Left ventricle myocardium inferior (tissue), 1 donor: ENCODE data around the gene PRODH2. TPM values are rescaled to one million over a fixed set of nuclear protein-coding genes. Genes with fewer than 3 reads are reported as not detected.

Experiments
- DNase-seq: peaks from one replicate; pipeline ENCODE4 v3.0.0-alpha.2; 2020
- H3K27ac ChIP-seq: fragments of 200-600 bp; replicated peaks from 2 replicates; pipeline ENCODE4 v1.8.0; 2021
- H3K27me3 ChIP-seq: fragments of 200-600 bp; 2 replicates; pipeline ENCODE4 v1.8.0; 2021; ENCODE audit warnings: low read depth
- H3K36me3 ChIP-seq: fragments of 200-600 bp; 2 replicates; pipeline ENCODE4 v1.8.0; 2021
- H3K4me1 ChIP-seq: fragments of 200-600 bp; 2 replicates; pipeline ENCODE4 v1.8.0; 2021
- H3K4me3 ChIP-seq: fragments of 200-600 bp; 2 replicates; pipeline ENCODE4 v1.8.0; 2021; ENCODE audit warnings: mild to moderate bottlenecking, moderate library complexity
- H3K9me3 ChIP-seq: fragments of 200-600 bp; replicated peaks from 2 replicates; pipeline ENCODE4 v1.8.0; 2021
- intact Hi-C: fragments of 100-400 bp; cut with micrococcal nuclease; formaldehyde crosslinking; loops from one replicate; pipeline ENCODE4 v1.11.0; 2022
- total RNA-seq: library from RNA; stranded (reverse); fragmentation: NEBNext Ultra II Directional; extraction: Animal tissue kit (Norgen Biotek cat#: 25700); gene quantifications from one replicate; pipeline ENCODE4 v1.2.1, GENCODE V29; 2021
- TF ChIP-seq, protein P1 (sequence below): fragments of 200-600 bp; IDR thresholded peaks from 2 replicates; pipeline ENCODE4 v1.8.0; 2021; ENCODE audit warnings: antibody characterized with exemption, mild to moderate bottlenecking, borderline replicate concordance
- donor health status: DM: no; HTN: yes; CAD: no; lungs with severe emphysema.

Gene PRODH2
- total RNA-seq, 1 donor from 2014 or later, result not detected

DNA sequence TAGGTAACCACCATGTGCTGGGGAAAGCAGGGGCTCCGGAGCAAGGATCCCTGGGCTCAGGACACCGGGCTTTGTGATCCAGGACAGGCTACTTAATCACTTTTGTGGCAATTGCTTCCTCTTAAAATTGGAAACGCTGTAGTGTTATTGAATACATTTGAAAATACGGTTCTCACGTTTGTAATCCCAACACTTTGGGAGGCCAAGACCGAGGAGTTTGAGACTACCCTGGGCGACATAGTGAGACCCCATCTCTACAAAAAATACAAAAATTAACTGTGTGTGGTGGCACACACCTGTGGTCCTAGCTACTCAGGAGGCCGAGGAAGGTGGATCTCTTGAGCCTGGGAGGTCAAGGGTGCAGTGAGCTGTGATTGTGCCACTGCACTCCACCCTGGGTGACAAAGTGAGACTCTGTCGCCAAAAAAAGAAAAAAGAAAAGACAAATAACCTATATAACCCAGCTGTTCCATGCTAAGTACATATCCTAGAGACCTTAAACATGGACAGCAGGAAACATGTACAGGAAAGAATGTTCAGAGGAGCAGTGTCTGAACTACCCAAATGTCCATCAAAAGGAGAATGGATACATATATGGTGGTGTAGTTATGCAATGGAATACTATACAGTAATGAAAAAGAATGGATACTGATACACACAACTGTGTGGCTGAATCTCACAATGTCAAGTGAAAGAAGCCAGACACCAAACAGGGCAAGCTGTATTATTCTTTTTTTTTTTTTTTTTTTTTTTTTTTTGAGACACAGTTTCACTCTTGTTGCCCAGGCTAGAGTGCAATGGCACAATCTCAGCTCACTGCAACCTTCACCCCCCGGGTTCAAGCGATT lies 622 bp upstream of the PRODH2 start:
- no peak for DNase-seq
- H3K27ac ChIP-seq, result no peak overlapping the region
- peaks cover 84% of the 10 kb centered on the region for H3K27me3 ChIP-seq
- intact Hi-C loops, result no loop called here
- H3K4me1 ChIP-seq, result no peaks in the 10 kb centered on the region
- no peaks in the 10 kb centered on the region for H3K9me3 ChIP-seq
- TF ChIP-seq, protein P1, sequence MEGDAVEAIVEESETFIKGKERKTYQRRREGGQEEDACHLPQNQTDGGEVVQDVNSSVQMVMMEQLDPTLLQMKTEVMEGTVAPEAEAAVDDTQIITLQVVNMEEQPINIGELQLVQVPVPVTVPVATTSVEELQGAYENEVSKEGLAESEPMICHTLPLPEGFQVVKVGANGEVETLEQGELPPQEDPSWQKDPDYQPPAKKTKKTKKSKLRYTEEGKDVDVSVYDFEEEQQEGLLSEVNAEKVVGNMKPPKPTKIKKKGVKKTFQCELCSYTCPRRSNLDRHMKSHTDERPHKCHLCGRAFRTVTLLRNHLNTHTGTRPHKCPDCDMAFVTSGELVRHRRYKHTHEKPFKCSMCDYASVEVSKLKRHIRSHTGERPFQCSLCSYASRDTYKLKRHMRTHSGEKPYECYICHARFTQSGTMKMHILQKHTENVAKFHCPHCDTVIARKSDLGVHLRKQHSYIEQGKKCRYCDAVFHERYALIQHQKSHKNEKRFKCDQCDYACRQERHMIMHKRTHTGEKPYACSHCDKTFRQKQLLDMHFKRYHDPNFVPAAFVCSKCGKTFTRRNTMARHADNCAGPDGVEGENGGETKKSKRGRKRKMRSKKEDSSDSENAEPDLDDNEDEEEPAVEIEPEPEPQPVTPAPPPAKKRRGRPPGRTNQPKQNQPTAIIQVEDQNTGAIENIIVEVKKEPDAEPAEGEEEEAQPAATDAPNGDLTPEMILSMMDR, result no peak
- H3K4me3 ChIP-seq, result no peak overlapping the region
- H3K36me3 ChIP-seq, result no peaks in the 10 kb centered on the region

DNA sequence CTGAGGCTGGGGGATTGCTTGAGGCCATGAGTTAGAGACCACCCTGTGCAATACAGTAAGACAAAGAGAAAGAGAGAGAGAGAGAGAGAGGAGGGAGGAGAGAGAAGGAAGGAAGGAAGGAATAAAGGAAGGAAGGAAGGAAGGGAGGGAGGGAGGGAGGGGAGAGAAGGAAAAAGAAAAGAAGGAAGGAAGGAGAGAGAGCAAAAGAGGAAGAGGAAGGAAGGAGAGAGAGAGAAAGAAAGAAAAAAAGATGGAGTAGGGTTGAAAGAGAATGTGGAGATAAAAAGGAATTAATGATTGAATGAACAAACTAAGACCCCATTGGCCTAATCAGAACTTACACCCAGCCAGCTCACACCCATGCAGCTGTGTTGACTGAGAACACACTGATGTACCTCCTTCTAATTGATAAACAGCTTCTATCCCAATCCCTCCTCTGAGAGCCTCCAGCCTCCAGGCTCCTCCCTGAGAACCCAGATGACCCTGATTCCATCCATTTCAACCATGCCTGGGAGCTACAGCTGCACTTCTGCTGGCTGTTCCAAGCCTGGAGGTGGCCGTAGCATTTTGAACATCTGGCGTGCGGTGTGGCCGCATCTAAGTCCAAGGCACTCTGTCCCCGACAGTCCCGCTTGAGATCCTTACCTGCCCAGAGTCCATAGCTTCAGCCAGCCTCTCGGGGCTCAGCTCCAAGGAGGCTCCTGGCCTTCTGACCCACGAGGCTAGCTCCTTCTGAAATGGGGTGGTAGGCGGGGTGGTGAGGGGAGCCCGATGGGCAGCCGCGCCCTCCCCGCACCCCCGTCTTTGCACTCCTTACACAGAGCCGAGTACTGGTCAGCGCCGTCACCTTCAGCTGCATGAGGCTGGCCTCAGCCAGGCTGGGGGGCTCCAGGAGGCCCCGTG lies 1.1 kb downstream of the PRODH2 start:
- DNase-seq, result no peak
- H3K36me3 ChIP-seq, result no peaks in the 10 kb centered on the region
- H3K4me3 ChIP-seq, result no peak overlapping the region
- H3K27ac ChIP-seq, result no peak overlapping the region
- intact Hi-C loops, result no loop called here
- H3K27me3 ChIP-seq, result peaks cover 81% of the 10 kb centered on the region
- TF ChIP-seq, protein P1, result no peak
- no peaks in the 10 kb centered on the region for H3K9me3 ChIP-seq
- H3K4me1 ChIP-seq, result no peaks in the 10 kb centered on the region

DNA sequence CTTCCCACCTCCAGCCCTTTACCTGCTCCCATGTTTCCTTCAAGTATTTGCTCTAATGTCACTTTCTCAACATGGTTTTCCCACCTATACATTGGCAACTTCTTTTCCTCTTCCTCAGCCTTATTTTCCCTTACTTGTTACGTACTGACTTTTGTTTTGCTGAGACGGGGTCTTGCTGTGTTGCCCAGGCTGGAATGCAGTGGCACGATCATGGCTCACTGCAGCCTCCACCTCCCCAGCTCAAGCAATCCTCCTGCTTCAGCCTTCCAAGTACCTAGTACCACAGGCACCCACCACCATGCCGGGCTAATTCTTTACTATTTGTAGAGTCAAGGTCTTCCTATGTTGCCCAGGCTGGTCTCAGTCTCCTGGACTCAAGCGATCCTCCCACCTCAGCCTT lies 5.0 kb downstream of the PRODH2 start:
- Histone ChIP-seq H3K9me3 (no peaks in the 10 kb centered on the region), H3K36me3 (no peaks in the 10 kb centered on the region), H3K27me3 (peaks cover 85% of the 10 kb centered on the region), H3K4me3 (no peak overlapping the region), H3K27ac (no peak overlapping the region), H3K4me1 (no peaks in the 10 kb centered on the region)
- no peak for DNase-seq
- intact Hi-C loops, result no loop called here
- TF ChIP-seq, protein P1, result no peak

DNA sequence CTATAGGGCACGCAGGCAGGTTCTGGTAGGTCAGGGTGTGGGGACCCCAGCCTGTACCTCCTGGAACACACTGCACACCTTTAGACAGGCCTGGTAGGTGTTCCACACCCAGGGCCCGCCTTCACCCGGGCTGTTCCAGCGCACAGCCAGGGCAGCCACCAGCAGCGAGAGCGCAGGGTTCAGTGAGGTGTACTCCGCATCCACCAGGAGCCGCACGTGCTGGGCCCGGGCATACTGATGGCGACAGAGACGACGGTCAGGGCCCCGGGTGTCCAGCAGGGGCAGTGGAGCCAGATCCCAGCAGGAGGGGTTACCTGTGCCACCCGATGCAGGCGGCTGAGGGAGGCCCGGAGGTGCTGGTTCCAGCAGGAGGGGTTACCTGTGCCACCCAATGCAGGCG lies 6.0 kb downstream of the PRODH2 start:
- no peak for DNase-seq
- H3K4me3 ChIP-seq, result no peak overlapping the region
- H3K4me1 ChIP-seq, result no peaks in the 10 kb centered on the region
- peaks cover 85% of the 10 kb centered on the region for H3K27me3 ChIP-seq
- no peaks in the 10 kb centered on the region for H3K9me3 ChIP-seq
- intact Hi-C loops, result no loop called here
- TF ChIP-seq, protein P1, result no peak
- H3K36me3 ChIP-seq, result no peaks in the 10 kb centered on the region
- H3K27ac ChIP-seq, result no peak overlapping the region

DNA sequence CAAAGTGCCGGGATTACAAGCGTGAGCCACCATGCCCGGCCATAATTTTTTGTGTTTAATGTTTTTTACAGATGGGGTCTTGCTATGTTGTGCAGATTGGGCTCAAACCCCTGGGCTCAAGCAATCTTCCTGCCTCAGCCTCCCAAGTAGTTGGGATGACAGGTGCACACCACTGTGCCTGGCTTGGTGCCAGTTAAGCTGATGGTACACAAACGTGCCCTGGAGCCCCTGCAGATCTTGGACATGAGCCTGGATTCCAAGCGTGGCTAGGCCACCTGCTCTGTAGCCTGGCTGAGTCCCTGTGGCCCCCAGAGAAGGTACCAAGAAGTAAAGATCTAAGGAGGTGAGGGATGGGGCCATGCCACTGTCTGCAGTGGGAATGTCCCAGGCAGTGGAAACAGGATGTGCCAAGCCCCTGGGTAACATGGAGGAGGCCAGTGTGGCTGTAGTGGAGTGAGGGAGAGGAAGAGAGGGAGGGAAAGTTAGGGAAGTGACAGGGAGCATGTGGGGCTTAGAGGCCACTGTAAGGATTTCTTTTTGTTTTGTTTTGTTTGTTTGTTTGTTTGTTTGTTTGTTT lies 7.0 kb downstream of the PRODH2 start:
- H3K36me3 ChIP-seq, result no peaks in the 10 kb centered on the region
- TF ChIP-seq, protein P1, result no peak
- no peaks in the 10 kb centered on the region for H3K9me3 ChIP-seq
- DNase-seq, result no peak
- intact Hi-C loops, result no loop called here
- no peak overlapping the region for H3K4me3 ChIP-seq
- H3K27ac ChIP-seq, result no peak overlapping the region
- peaks cover 84% of the 10 kb centered on the region for H3K27me3 ChIP-seq
- H3K4me1 ChIP-seq, result no peaks in the 10 kb centered on the region
